Measurements from ENCODE around the gene ZNF687. TPM values are rescaled to one million over a fixed set of nuclear protein-coding genes. Genes with fewer than 3 reads are reported as not detected.

ZNF687 gene
- total RNA-seq, 1 experiment from 2014 or later = 56.8 TPM

- Mint-ChIP-seq H3K36me3 (peaks cover 16% of the 10 kb centered on the region), H3K4me1 (peaks cover 13% of the 10 kb centered on the region), H3K27me3 (ENCODE audit: low read depth) (no peaks in the 10 kb centered on the region), H3K27ac (peak overlapping the region; percentile 95), H3K9me3 (no peaks in the 10 kb centered on the region), H3K4me3 (peak overlapping the region; percentile 87)
- POLR2A ChIA-PET = interaction anchor here (1.1 to 2.0 kb wide), 5 partner anchors 14 to 74 kb away, joined by 3 to 23 read pairs (median 8); partner anchors contain the start of genes PSMB4 and ZNF687
- CTCF ChIA-PET = interaction anchor here (1.1 to 2.3 kb wide), 6 partner anchors 14 to 227 kb away, joined by 3 to 48 read pairs (median 5); partner anchors contain the start of gene ZNF687
- ATAC-seq = peak; percentile 14
- no peak for DNase-seq (ENCODE audit: low spot score)
- peak; percentile 69; the same call in 1 of the 2 replicates for TF ChIP-seq PRDM15 (CRISPR knock-in tag; IDR thresholded peaks at IDR 0.05)
- TF ChIP-seq HMGA2 (CRISPR knock-in tag; IDR thresholded peaks at IDR 0.05) = no peak
These were observed 44.6 kb downstream of the ZNF687 start for GRCh38 chr1:151326619-151327222.

GRCh38 chr1:151327223-151327902, 45.3 kb downstream of the ZNF687 start, which contains the start of gene PI4KB:
Gene PI4KB, minus strand, starts transcription at chr1:151327416. Its CDS starts 10,935 bp downstream, at chr1:151316481.
- ChIA-PET CTCF (interaction anchor here (0.7 to 2.3 kb wide), 9 partner anchors 13 to 228 kb away, joined by 3 to 48 read pairs (median 5); partner anchors contain the start of gene ZNF687), POLR2A (interaction anchor here (0.6 to 2.0 kb wide), 11 partner anchors 9 to 214 kb away, joined by 3 to 23 read pairs (median 3); partner anchors contain the start of genes PSMB4 and ZNF687)
- peak within 1 kb of the TSS; percentile 87 for H3K4me3 Mint-ChIP-seq
- peaks cover 13% of the 10 kb centered on the region for H3K4me1 Mint-ChIP-seq
- peaks cover 11% of the 10 kb centered on the region for H3K36me3 Mint-ChIP-seq
- H3K27me3 Mint-ChIP-seq (ENCODE audit: low read depth) = no peaks in the 10 kb centered on the region
- peak; percentile 92 for DNase-seq (ENCODE audit: low spot score)
- peak within 1 kb of the TSS; percentile 98 for H3K27ac Mint-ChIP-seq
- H3K9me3 Mint-ChIP-seq = no peaks in the 10 kb centered on the region
- TF ChIP-seq ATF6 (CRISPR knock-in tag; IDR thresholded peaks at IDR 0.05) (no peak), TEAD1 (CRISPR knock-in tag; IDR thresholded peaks at IDR 0.05) (no peak), ETV6 (CRISPR knock-in tag; IDR thresholded peaks at IDR 0.05) (0 out of 2 replicates have a peak, but pooled peaks have one; percentile 14), FOXK1 (CRISPR knock-in tag; IDR thresholded peaks at IDR 0.05) (peak; percentile 31; the same call in 1 of the 2 replicates), CREM (CRISPR knock-in tag; IDR thresholded peaks at IDR 0.05) (no peak), GABPB1 (CRISPR knock-in tag; IDR thresholded peaks at IDR 0.05) (no peak), EMX1 (CRISPR knock-in tag; IDR thresholded peaks at IDR 0.05) (no peak), MAX (CRISPR knock-in tag; IDR thresholded peaks at IDR 0.05) (no peak), TCF7 (CRISPR knock-in tag; IDR thresholded peaks at IDR 0.05; ENCODE audit: low read depth) (no peak), SP1 (CRISPR knock-in tag; conservative IDR thresholded peaks at IDR 0.05) (peak; percentile 52; the same call in 1 of the 2 replicates), GRHL2 (CRISPR knock-in tag; IDR thresholded peaks at IDR 0.05; ENCODE audit: insufficient replicate concordance, severe bottlenecking) (no peak), JAZF1 (CRISPR knock-in tag; IDR thresholded peaks at IDR 0.05) (no peak)
- ATAC-seq = peak; percentile 96
